ENCODE results near the gene TANGO6.
"Not testable (repeated sequence)": the region's sequence is repeated elsewhere in the genome, so short reads cannot be mapped to it uniquely, and the experiment has no call there.

The TANGO6 gene

DNA sequence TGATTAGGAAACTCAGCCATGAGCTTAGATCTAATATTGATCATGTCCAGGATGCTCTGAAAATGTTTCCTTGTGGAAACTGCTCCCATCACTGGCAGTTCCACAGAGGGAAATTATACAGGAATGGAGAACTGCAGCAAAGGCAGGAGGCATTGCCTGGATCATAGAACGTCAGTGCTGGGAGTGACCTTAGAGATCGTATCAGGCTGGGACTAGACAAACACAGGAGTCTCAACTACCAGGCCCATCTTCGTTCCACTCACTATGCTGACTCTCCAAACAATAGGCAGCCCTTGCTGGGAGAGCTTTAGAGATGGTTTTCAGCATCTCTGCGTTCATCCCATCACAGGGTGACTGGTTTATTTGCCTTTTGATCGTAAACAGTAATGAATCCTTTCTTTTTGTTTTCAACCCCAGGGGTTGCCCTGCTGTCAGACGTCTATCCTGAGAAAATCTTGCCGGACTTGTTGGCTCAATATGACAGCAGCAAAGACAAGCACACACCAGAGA, 130.3 kb downstream of the TANGO6 start:
- no peak for DNase-seq

DNA sequence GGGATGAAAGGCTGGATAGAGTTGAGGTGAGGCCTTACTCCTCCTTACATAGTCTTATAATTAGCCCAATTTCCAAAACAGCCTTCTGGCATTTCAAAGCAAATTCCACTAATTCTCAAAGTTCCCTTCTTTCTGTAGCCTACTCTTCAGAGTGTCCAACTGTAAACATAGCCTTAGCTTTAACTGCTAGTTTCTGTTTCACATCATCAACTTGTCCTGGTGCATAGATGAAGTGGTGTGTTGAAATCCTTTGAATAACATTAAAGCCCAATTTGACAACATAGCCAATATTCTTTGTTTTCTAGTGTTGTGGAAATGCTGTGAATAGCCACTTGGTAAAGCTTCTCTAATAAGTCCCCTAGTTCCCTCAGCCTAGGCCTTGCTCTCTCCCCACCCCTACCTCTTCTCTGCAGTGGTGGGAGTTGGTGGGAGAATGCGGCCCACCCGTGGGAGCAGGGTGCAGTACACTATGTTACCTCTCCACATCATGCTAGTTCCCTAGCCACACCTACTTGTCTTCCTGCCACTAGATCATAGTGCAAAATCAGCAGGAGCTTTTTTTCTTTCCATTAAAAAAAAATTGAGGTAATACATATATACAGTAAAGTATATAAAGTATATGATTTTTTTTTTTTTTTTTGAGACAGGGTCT, 135.1 kb downstream of the TANGO6 start:
- DNase-seq: no peak

DNA sequence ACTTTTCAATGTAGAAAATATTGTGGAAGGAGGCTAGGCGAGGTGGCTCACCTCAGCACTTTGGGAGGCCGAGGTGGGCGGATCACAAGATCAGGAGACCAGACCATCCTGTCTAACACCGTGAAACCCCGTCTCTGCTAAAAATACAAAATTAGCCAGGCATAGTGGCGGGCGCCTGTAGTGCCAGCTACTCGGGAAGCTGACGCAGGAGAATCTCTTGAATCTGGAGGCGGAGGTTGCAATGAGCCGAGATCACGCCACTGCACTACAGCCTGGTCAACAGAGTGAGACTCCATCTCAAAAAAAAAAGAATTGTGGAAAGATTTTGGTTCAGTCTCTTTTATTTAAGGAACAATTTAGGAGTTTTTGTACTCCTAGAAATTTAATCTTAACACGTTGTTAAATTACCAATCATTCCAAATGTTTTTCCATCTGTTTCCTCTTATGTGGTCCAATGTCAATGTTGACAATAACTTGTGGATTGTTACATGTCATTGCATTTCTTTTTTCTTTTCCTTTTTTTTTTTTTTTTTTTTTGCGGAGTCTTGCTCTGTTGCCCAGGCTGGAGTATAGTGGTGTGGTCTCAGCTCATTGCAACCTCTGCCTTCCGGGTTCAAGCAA, 137.5 kb downstream of the TANGO6 start:
- DNase-seq: no peak

DNA sequence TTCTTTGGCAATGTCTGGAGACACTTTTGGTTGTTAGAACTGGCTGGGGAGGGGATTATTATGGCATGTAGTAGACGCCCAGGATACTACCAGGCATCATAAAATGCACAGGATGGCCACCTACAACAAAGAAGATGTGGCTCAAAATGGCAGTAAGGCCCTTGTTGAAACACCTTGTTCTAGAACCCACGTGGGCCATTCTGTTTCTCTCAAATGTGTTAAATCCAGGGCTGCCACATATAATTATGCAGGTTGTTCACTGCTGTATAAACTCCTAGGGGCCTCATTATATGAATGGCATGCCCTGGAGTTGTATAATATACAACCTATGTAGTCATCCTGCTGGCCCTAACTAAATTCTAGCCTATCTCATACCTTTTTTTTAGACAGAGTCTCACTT, 138.6 kb downstream of the TANGO6 start:
- no peak for DNase-seq

DNA sequence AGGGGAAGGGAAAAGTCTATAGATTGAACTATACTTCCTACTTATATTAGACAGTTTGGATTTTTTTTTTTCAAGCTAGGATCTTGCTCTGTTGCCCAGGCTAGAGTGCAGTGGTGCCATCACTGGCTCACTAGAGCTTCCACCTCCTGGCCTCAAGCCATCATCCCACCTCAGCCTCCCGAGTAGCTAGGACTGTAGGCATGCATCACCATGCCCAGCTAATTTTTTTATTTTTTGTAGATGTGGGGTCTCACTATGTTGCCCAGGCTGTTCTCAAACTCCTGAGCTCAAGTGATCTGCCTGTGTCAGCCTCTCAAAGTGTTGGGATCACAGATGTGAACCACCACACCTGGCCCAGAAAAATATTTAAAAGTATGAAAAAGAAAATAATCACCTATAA, 141.1 kb downstream of the TANGO6 start:
- DNase-seq: no peak

DNA sequence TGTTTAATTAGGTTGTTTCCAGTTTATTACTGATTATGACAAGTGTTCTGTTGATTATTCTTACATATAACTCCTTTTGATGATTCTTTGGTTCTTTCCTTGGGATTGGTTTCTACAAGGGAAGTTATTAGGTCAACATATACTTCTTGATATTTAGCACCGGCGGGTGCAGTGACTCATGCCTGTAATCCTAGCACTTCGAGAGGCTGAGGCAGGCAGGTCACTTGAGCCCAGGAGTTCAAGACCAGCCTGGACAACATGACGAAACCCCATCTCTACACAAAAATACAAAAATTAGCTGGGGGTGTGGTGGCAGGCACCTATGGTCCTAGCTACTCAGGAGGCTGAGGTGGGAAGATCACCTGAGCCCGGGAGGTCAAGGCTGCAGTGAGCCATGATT, 141.9 kb downstream of the TANGO6 start:
- DNase-seq: no peak

DNA sequence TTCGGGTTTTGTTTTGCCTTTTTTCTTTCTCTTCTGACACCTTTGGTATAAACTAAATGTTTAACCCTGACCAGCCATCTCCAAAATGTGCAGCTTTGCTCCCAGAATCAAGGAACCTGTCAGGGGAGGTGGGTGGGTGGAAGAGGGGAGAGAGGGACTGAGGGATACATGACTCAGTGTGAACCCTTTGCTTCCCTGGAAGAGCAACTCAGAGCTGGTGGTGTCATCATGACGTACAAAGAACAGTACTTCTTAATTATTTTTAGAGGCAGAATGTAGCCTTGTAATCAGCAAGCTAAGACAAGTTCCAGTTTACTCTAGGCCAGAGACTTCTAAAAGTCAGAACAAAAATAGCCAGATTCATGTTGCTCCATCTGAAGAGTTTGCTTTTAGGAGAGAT, 142.5 kb downstream of the TANGO6 start:
- no peak for DNase-seq

DNA sequence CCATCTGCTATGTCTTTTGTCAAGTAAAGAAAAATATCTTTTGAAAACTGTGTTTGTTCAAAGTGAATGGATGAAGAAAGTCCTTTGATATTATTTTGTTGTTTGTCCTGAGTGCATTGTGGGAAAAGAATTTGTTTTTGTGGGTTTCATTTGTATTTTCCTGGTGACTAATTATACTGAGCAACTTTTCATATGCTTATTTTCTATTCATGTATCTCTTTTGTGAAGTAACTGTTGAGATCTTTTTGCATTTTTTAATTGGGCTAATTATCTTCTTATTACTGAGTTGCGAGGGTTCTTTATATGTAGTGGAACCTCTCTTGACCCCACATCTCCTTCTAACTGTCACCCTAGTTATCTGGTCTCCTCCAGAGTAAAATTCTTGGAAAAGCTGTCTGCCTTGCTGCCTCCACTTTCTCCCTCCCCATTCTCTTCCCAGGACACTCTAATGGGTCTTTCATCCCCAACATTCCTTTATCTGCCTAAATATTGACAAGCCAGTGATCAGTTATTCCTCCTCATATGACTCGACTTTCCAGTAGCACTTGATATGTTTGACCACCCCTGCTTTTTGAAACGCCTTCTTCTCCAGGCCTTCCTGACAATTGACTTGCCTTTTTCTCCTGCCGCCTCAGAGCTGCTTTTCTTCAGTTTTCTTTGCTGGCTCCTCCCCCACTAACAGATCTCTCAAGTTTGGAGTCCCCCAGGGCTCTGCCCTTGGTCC, 144.6 kb downstream of the TANGO6 start:
- no peak for DNase-seq

DNA sequence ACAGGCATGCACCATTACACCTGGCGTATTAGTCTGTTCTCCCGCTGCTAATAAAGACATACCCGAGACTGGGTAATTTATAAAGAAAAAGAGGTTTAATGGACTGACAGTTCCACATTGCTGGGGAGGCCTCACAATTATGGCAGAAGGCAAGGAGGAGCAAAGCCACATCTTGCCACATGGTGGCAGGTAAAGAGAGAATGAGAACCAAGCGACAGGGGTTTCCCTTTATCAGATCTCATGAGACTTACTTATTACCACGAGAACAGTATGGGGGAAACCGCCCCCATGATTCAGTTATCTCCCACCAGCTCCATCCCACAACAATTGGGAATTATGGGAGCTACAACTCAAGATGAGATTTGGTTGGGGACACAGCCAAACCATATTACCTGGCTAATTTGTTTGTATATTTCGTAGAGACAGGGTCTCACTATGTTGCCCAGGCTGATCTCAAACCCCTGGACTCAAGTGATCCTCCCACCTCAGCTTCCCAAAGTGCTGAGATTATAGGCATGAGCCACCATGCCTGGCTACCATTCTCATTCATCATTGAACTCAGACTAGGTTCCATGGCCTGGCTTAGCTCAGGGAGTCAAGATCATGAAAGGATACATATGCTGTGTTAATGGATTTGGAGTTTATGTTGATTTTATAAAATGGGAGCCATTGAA, 147.0 kb downstream of the TANGO6 start:
- DNase-seq: not testable (repeated sequence)

DNA sequence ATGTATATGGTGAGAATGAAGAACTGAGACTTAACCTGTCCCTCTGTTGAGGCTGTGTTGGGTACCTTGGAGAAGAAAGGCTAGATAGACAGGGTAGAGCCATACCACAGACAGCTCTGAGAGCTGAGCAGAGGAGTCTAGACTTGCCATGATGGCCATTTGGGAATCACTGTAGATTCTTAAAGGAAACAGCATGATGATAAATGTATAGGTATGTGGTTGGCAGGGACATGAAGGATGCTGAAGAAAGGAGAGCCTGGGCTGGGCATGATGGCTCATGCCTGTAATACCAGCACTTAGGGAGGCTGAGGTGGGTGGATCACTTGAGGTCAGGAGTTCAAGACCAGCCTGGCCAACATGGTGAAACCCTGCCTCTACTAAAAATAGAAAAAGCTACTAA, 147.7 kb downstream of the TANGO6 start:
- DNase-seq: no peak

DNA sequence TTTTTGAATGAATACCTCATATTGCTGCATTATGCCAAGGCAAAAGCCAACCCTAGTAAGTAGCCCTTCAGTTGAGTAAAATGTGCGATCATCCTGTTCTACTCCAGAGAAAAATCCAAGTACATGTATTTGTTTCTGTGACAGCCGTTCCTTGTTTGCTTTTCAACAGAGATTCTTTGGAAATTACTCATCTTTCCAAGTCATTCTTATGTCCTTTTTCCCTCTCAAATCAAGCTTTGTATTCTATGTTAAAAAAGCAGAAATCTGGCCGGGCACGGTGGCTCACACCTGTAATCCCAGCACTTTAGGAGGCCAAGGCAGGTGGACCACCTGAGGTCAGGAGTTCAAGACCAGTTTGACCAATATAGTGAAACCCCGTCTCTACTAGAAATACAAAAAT, 149.2 kb downstream of the TANGO6 start:
- DNase-seq: no peak

DNA sequence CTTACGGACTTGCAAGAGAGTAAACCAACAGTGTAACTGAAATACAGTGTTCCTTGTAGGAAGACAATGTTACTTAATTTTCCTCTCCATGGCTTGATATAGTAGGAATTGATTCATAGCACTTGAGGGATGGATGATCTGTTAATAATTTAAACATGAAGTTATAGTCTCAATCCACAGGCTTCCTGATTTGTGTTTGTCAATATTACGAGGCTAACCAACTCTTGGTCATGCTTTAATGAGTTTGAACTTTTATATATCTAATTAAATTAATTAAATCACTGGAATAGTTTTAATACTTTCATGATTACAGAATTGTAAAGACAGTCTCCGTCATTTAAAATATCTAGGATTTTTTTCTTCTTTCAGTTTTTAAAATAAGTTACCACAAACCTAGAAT, 150.1 kb downstream of the TANGO6 start:
- no peak for DNase-seq

DNA sequence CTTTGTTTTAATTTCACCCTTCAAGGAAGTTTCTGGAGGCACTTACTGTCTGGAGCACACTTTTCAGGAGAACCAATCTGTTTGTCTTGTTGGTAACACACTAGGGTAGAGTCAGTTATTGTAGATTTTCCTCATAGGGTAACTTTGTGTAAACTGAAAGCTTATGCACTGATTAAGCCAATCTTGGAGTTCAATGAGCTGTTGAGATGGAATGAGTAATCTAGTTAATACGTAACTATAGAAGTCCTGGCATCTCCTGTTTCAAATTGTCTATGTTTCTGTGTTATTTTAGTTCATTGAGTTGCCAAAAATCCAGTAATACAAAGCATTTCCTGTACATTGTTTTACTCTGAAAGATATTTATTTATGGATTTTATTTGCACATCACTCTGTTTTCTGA, 150.6 kb downstream of the TANGO6 start:
- no peak for DNase-seq

DNA sequence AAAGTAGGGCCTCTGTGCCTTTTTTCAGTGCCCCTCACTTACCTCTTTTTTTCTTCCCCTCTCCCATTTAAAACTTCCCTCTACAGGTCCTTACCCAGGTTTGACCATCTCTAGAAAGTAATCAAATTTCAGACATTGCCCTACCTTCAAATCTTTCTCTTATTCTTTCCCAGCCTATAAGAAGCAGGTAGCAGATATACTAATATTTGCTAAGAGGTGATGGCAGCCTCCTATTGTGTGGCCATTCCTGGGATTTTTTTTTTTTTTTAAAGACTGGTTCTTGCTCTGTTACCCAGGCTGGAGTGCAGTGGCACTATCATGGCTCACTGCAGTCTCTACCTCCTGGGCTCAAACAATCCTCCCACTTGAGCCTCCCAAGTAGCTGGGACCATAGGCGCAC, 151.0 kb downstream of the TANGO6 start:
- no peak for DNase-seq

DNA sequence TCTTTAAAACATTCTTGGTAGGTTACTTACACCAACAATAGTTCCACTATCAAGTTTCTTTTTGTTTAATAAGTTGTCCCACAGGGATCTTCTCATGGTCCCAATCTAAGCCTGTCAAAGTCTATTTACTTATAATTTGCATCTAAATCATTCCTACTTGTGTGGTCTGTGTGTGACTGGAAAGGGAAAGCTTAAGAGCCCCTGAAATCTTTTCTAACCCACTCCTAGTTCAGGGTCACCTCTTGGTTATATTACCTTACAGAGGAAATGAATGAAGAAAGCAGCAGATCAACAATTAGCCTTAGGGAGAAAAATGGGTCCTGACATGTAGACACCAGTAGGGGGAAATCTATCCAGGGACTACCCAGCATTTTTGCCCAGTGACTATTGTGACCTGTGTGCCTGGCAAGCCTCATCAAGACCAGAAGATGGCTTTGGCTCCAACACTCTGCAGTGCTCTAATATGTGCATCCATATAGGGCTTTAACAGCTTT, 151.7 kb downstream of the TANGO6 start:
- DNase-seq: no peak

DNA sequence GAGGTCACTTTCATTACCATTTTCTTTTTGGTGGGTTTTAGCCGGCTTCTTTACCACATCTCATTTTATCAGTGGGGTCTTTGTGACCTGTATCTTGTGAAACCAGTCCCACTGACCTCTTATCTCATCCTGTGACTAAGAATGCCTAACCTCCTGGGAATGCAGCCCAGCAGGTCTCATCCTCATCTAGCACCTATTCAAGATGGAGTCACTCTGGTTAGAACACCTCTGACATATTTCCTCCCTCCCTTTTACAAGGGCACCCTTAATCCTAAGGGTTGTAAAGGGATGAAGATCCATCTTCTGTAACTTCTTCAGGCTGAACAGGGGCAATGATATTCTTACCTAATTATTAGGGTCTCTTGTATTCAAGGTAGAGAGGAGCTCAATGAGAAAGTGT, 154.2 kb downstream of the TANGO6 start:
- DNase-seq: no peak

DNA sequence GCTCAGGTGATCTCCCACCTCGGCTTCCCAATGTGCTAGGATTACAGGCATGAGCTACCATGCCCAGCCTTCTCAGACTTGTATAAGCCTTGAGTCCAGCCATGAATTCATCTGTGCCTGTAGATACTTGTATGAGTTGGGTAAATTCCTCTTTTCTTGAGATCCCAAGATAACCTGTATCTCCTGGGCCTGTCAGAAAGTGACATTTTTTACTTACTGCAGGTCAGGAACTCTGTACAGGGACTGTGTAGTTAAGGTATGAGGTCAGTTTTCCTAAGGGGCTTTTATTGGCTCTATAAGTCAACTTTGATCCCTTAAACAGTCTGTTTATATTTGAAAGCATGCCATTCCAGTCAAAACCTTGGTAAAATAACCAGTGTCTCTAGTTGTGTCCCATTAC, 155.8 kb downstream of the TANGO6 start:
- DNase-seq: no peak

DNA sequence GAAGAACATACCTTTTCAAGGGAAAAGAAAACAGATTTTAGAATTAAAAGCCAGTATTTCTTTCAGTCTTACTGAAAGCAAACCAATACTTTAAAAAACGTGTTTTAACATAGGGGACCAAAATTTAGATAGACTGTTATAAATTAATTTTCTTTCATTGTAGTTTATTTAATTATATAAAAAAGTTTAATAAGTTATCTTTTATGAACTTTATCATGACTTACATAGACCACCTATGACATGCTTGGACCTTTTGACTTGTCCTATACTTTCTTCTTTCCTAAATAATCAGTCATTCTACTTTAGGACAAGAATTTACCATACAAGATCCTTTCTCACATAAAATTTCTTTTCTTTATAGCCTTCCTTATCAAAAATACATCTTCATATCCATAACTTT, 160.2 kb downstream of the TANGO6 start:
- DNase-seq: no peak

DNA sequence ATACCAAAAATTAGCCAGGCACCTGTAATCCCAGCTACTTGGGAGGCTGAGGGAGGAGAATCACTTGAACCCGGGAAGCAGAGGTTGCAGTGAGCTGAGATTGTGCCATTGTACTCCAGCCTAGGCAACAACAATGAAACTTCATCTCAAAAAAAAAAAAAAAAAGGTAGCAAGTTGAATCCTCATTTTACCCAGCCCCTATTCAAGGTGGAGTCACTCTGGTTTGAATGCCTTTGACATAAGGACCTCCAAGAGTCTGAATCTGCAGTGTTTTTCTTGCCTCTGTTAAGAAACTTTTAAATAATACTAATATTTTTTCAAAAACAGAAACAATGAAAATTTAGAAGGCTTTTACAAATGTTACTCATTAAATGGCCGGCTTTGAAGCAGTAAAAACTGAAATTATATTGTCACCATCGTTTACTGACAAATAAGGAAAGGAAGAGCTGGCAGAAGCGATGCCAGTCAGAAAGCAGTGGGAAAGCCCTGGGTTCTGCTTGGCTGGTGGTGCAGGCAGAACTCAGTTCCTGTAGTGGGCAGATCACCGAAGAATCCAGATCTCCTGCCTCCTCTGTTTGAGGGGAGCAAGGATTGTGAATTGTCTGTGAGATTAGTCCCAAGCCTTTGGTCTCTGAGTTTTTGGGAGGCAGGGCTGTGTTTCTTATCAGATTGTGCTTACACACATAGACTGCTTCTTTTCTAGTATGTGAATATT, 162.5 kb downstream of the TANGO6 start:
- DNase-seq: no peak

DNA sequence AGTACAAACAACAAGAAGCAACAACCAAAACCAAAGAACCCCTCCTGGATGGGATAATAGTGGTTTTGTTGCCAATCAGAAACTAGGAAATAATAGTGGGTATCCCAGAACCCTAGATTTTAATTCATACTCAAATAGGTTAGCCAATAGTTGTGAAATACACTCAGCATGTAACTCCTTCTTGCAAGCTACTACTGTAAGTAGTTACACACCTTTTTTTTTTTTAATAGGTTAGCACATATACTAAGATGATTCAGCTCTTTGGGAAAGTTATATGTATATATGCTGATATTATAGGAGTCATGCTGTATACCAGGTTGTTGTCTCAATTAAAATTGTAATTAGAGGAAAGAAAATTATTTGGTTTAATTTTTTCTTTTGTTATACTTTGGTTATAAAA, 169.6 kb downstream of the TANGO6 start:
- no peak for DNase-seq

DNA sequence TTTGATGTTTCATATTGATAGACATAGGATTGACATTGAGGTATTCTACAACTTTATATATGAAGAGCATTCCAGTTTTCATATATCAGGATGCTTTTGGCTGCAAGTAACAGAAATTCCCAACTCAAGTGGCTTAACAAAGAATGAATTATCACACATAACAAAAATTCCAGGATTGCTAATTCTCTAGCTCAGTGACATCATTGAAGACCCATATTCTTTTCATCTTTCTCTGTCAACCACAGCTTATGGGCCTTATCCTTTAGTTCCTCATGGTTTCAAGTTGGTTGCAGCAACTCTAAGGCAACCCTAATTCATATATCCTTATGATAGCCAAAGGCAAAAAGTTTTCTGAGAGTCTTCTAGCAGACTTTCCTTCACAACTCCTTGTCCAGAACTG, 170.7 kb downstream of the TANGO6 start:
- no peak for DNase-seq

DNA sequence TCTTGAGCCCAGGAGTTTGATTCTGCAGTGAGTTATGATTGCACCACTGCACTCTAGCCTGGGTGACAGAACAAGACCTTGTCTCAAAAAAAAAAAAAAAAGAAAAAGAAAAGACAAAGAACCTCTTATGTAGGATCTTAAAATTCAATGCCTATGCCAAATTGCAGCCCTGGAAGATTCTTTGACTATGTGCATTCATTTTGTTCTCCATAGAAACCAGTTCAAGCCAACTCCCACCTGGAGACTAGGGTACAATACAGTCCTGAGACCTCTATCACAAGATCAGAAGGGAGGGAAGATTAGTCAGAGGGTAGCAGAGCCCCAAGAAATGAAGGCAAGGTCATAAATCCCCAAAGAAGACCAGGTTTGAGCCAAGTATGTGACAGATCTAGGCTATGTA, 171.5 kb downstream of the TANGO6 start:
- DNase-seq: no peak
